GM19463 (cell line): ENCODE results near the gene CLDN10.

Source experiments
- ATAC-seq: cut with Tn5 transposase; IDR thresholded peaks from one replicate; pipeline ENCODE4 v1.9.1; 2021; ENCODE audit warnings: mild to moderate bottlenecking, moderate library complexity; ENCODE audit not compliant: unreplicated experiment

CLDN10 gene

GRCh38 chr13:95593462-95593861 lies 40.9 kb downstream of the CLDN10 start:
- no peak for ATAC-seq

GRCh38 chr13:95596701-95597100 lies 44.2 kb downstream of the CLDN10 start:
- no peak for ATAC-seq

- ATAC-seq, result no peak
These were observed 48.7 kb downstream of the CLDN10 start for GRCh38 chr13:95601216-95601615.

GRCh38 chr13:95601906-95602305 lies 49.4 kb downstream of the CLDN10 start:
- ATAC-seq, result no peak

GRCh38 chr13:95603887-95604555 lies 51.5 kb downstream of the CLDN10 start:
- no peak for ATAC-seq

DNA sequence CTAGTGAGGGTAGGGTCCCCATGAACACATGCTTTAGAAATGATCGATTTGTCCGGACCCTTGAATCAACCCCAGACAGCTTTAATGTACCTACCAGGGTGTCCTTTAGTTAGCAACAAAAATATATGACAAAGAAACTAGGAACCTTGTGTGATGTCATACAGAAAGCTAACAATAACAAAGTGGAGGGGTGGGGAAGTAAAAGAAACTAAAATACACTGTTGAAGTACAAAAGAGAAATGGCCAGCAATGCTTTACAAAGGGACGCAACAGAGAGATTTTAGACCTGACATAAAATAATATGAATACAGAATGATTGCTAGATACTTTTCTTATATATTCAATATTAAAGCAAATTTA lies 52.0 kb downstream of the CLDN10 start:
- ATAC-seq, result no peak

GRCh38 chr13:95605448-95606125 lies 53.1 kb downstream of the CLDN10 start:
- no peak for ATAC-seq

DNA sequence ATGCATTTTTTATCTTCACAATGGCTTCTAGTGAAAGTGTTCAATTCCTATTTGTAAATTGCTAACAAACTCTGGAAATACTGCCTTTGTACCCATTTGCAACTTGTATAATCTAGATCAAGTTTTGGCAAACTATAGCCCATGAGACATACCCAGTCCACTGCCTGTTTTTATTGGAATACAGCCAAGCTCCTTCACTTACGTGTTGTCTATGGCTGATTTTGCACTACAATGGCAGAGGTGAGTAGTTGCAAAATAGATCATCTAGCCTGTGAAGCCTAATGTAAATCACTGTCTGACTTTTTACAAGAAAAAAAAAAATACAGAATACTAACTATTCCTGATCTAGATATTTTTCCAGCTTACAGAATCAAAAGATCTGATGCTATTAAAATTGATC lies 54.8 kb downstream of the CLDN10 start:
- no peak for ATAC-seq

DNA sequence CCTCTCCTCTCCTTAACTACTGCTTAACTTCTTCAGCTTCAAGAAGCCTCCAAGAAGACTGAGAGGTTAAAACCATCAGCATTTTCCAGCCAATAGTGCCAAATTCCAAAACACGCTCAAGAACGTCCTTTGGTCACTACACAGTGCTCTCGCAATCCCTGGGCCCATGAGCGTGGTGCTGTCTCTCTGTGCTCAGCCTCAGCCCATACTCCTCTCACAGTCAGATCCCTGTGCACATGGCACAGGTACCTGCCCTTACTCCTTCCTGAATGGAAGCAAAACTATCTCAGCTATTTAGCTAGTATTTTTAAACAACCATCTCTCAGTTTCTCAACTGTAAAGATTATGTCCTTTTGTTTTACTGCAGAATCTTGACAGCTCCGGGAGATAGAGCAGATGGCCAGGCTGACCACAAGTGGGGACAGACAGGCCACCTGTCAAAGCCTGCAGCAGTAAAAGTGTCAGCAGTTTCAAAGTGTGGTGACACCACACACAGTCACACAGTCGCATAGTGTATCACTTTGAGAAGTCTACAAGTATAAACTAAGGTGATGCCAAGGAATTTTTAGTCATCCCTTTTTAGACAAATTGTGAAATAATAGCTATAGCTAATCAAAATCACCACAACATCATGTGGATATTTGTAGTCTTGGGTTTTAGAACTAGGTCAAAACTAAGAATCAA lies 56.3 kb downstream of the CLDN10 start:
- ATAC-seq, result peak; percentile 52

GRCh38 chr13:95614641-95615245 lies 62.2 kb downstream of the CLDN10 start:
- ATAC-seq, result no peak

- ATAC-seq, result no peak
These were observed 63.0 kb downstream of the CLDN10 start for GRCh38 chr13:95615539-95615938.

- no peak for ATAC-seq
These were observed 67.7 kb downstream of the CLDN10 start for GRCh38 chr13:95620030-95620824.

- no peak for ATAC-seq
These were observed 68.4 kb downstream of the CLDN10 start for GRCh38 chr13:95620825-95621498.

GRCh38 chr13:95623141-95623540 lies 70.6 kb downstream of the CLDN10 start:
- ATAC-seq, result no peak

DNA sequence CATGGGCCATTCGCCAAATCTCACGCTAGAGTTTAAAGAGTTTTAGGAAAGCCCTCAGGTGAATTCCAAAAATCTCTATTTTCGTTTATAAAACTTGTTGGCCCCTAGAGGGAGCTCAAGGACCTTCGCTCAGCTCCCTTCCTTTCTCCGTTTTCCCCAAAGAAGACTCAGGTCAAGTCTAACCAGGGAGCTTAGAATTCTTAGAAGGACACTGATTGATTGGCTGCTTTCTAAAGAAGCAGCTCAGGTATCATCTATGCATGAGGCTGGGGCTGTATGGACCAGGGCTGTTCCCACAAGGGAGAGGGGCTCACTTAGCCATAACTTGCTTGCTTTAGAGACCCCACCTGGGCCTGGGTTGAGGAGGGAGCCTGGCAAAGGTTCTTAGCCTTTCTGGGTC lies 71.5 kb downstream of the CLDN10 start:
- peak; percentile 47 for ATAC-seq

DNA sequence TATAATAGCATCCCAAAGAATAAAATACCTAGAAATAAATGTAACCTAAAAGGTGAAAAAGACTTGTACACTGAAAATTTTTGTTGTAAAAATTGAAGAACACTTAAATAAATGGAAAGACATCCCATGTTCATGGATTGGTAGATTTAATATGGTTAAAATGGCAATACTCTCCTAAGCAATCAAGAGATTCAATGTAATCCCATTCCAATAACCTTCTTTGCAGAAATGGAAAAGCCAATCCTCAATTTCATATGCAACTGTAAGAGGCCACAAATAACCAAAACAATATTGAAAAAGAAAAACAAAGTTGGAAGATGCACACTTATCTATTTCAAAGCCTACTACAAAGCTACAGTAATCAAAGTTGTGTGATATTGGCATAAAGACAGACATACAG lies 74.2 kb downstream of the CLDN10 start:
- no peak for ATAC-seq

- ATAC-seq, result no peak
These were observed 75.1 kb downstream of the CLDN10 start for GRCh38 chr13:95627590-95627989.

- ATAC-seq, result no peak
These were observed 76.0 kb downstream of the CLDN10 start for GRCh38 chr13:95628488-95628887.

GRCh38 chr13:95629071-95629470 lies 76.6 kb downstream of the CLDN10 start:
- ATAC-seq, result no peak
